Vagina (tissue), 2 donors: Measurements from ENCODE around the gene MRTFB.

Experiments
- POLR2AphosphoS5 ChIP-seq, 2 donors: sonication (generic); formaldehyde crosslinking; IDR thresholded peaks; one replicate each; pipeline ENCODE4 v1.9.0; 2017; ENCODE audit warnings: antibody characterized with exemption in 2 of 2, mild to moderate bottlenecking in 2 of 2, low read depth in 1 of 2; ENCODE audit not compliant: insufficient read depth in 1 of 2
- TF ChIP-seq, protein P1 (sequence below), 3 experiments: fragments of 450-650 bp in 2 of 3; fragments of 200-600 bp in 1 of 3; sonication (generic) in 1 of 3; IDR thresholded peaks; one replicate each; pipeline ENCODE4 v1.5.1; 2017 to 2019; ENCODE audit warnings: antibody characterized with exemption in 3 of 3, mild to moderate bottlenecking in 2 of 3, moderate library complexity in 2 of 3

DNA sequence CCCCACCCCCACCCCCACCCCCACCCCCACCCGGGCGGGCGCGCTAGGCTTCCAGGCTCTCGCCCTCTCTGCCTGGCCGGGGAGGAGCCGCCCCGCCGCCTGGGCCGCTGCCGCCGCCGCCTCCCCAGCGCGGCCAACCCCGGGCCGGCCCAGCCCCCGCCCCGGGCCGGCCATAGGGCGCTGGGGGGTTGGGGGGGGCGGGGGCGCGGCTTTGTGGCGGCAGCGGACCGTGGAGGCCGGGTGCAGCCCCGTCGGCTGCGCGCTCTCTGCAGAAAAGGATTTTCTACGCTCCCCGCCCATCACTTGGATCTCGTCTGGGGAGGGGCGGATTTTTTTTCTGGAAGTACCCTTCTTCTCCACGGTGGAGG, 230.9 kb downstream of the MRTFB start:
- peak in 1 of 2 donors; percentile 50 for TF ChIP-seq POLR2AphosphoS5 (IDR thresholded peaks at IDR 0.05; ENCODE audit: insufficient read depth in 1 of 2, low read depth in 1 of 2)
- TF ChIP-seq, protein P1, sequence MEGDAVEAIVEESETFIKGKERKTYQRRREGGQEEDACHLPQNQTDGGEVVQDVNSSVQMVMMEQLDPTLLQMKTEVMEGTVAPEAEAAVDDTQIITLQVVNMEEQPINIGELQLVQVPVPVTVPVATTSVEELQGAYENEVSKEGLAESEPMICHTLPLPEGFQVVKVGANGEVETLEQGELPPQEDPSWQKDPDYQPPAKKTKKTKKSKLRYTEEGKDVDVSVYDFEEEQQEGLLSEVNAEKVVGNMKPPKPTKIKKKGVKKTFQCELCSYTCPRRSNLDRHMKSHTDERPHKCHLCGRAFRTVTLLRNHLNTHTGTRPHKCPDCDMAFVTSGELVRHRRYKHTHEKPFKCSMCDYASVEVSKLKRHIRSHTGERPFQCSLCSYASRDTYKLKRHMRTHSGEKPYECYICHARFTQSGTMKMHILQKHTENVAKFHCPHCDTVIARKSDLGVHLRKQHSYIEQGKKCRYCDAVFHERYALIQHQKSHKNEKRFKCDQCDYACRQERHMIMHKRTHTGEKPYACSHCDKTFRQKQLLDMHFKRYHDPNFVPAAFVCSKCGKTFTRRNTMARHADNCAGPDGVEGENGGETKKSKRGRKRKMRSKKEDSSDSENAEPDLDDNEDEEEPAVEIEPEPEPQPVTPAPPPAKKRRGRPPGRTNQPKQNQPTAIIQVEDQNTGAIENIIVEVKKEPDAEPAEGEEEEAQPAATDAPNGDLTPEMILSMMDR (IDR thresholded peaks at IDR 0.05), result no peak
